ENCODE results near the gene NDFIP2.

DNA sequence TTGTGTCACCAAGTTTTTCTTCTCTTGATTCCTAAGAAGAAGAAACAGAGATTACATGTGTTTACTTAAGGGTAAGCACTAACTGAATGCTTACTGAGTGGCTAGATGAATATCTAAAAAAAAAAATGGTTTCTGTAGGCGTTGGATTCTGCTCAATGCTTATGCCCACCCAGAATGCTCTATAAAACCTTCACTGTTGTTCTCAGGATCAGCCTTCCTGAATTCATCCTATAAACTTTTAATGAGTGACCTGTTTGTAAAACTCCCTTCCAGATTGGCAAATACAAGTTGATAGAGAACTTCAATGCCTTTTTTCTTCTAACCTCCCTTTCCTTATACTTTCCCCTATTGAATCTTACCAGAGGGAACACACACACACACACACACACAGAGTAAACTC lies 90.2 kb downstream of the NDFIP2 start:
- no peak for TF ChIP-seq TCF7 (IDR thresholded peaks at IDR 0.05; ENCODE audit: borderline replicate concordance)
- TF ChIP-seq RAD21 (IDR thresholded peaks at IDR 0.05; ENCODE audit: insufficient read depth, low read depth, low read length): no peak
- no peak for TF ChIP-seq CEBPB (IDR thresholded peaks at IDR 0.05; ENCODE audit: borderline replicate concordance in 1 of 2, low read depth in 2 of 2, low read length in 2 of 2)
- no peak for TF ChIP-seq POLR2AphosphoS5 (IDR thresholded peaks at IDR 0.05; ENCODE audit: low read length)
- TF ChIP-seq EZH2 (IDR thresholded peaks at IDR 0.05; ENCODE audit: borderline replicate concordance, control insufficient read depth, low read depth, low read length): no peak
- no peak for TF ChIP-seq EP300 (IDR thresholded peaks at IDR 0.05; ENCODE audit: borderline replicate concordance in 1 of 2, control insufficient read depth in 1 of 2, low read depth in 2 of 2, low read length in 2 of 2)
